ENCODE data around the gene THY1.

- no peak for TF ChIP-seq EP300 (IDR thresholded peaks at IDR 0.05)
- TF ChIP-seq, protein P1, sequence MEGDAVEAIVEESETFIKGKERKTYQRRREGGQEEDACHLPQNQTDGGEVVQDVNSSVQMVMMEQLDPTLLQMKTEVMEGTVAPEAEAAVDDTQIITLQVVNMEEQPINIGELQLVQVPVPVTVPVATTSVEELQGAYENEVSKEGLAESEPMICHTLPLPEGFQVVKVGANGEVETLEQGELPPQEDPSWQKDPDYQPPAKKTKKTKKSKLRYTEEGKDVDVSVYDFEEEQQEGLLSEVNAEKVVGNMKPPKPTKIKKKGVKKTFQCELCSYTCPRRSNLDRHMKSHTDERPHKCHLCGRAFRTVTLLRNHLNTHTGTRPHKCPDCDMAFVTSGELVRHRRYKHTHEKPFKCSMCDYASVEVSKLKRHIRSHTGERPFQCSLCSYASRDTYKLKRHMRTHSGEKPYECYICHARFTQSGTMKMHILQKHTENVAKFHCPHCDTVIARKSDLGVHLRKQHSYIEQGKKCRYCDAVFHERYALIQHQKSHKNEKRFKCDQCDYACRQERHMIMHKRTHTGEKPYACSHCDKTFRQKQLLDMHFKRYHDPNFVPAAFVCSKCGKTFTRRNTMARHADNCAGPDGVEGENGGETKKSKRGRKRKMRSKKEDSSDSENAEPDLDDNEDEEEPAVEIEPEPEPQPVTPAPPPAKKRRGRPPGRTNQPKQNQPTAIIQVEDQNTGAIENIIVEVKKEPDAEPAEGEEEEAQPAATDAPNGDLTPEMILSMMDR (IDR thresholded peaks at IDR 0.05) = no peak
- TF ChIP-seq POLR2AphosphoS5 (IDR thresholded peaks at IDR 0.05) = no peak
These were observed 34.9 kb downstream of the THY1 start for GRCh38 chr11:119388103-119388502.

Data from esophagus muscularis mucosa (tissue), 4 donors.